ENCODE measurements around the gene DNASE1L1. TPM values are rescaled to one million over a fixed set of nuclear protein-coding genes. Genes with fewer than 3 reads are reported as not detected.

DNASE1L1 gene
- total RNA-seq, 1 donor from 2014 or later, result 14.5 TPM

DNA sequence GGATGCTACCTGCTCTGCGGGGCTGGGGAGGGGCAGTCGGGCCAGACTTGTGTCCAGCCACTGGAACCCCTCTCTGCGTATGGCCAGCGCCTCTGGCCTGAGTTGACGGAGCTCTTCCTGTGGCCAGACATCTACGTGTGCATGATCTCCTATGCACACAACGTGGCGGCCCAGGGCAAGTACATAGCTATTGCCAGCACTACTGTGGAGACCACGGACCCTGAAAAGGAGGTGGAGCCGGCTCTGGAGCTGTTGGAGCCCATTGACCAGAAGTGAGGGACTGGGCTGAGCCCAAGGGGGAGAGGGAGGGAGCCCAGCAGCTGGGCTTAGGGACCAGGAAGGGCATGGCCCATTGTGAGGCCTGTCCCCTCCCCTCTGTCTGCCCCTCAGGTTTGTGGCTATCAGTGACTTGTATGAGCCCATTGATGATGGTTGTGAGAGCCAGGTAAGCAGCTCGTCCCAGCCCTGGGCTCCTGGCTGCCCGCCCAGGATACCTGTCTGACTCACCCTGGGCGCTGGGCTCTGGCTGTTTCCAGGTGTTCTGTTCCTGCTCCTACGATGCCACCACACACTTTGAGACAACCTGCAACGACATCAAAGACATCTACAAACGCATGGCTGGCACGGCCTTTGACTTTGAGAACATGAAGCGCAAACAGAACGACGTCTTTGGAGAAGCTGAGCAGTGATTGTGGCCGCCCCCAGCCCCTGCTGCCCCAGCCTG lies 33.1 kb upstream of the DNASE1L1 start:
- no peaks in the 10 kb centered on the region for H3K4me1 Mint-ChIP-seq (ENCODE audit: low read depth)
- intact Hi-C loops (cut with micrococcal nuclease), result loop anchor here (2.0 kb wide), 1 partner anchor 49 kb away; the partner anchor contains the start of gene SLC10A3
- no peak for DNase-seq (ENCODE audit: low spot score)
- H3K27ac Mint-ChIP-seq, result no peak overlapping the region
- no peaks in the 10 kb centered on the region for H3K27me3 Mint-ChIP-seq (ENCODE audit: insufficient read depth)
- peaks cover 10% of the 10 kb centered on the region for H3K36me3 Mint-ChIP-seq (ENCODE audit: low read depth)
- H3K4me3 Mint-ChIP-seq, result no peak overlapping the region
- H3K9me3 Mint-ChIP-seq, result no peaks in the 10 kb centered on the region

GRCh38 chrX:154441564-154441963 lies 32.5 kb upstream of the DNASE1L1 start:
- intact Hi-C loops (cut with micrococcal nuclease), result no loop called here
- no peaks in the 10 kb centered on the region for H3K27me3 Mint-ChIP-seq (ENCODE audit: insufficient read depth)

DNA sequence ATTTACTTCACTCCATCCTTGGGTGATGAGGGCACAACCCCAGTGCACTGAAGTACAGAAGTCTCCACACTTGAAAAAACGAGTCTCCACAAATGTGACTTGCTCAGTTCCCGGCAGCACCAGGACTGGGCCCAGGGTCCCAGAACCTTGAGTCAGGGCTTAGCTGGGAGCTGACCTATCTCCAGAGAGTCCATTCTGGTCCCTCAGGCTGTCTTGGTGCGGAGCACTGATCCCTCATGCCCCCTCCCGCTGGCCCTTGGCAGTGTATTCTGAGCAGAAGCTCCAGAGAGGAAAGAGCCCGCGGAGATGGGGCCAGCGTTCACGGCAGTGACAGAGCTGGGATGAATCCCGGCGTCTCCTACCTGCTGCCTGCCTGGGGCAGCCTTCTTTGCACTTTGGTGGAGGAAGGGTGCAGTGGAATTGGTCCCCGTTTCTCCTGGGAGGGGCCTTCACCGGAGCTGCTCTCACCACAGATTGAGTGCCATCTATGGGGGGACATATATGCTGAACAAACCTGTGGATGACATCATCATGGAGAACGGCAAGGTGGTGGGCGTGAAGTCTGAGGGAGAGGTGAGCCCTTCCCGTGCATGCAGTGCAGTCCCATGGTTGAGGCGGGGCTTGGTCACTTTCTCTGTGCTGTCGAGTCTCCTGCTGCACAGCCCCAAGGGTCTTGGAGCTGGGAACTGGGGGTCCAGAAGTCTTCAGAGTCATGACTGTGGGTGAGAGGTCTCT lies 31.7 kb upstream of the DNASE1L1 start:
- no peak for DNase-seq (ENCODE audit: low spot score)
- Mint-ChIP-seq H3K27ac (no peak overlapping the region), H3K4me3 (no peak overlapping the region), H3K9me3 (no peaks in the 10 kb centered on the region), H3K36me3 (ENCODE audit: low read depth) (peaks cover 11% of the 10 kb centered on the region), H3K27me3 (ENCODE audit: insufficient read depth) (no peaks in the 10 kb centered on the region), H3K4me1 (ENCODE audit: low read depth) (peaks cover 6% of the 10 kb centered on the region)
- intact Hi-C loops (cut with micrococcal nuclease), result no loop called here

More at GRCh38 chrX:154441564-154441963, 32.5 kb upstream of the DNASE1L1 start:
- Mint-ChIP-seq H3K36me3 (ENCODE audit: low read depth) (peaks cover 7% of the 10 kb centered on the region), H3K9me3 (no peaks in the 10 kb centered on the region), H3K27ac (no peak overlapping the region), H3K4me3 (no peak overlapping the region), H3K4me1 (ENCODE audit: low read depth) (no peaks in the 10 kb centered on the region)
- DNase-seq (ENCODE audit: low spot score), result no peak

DNA sequence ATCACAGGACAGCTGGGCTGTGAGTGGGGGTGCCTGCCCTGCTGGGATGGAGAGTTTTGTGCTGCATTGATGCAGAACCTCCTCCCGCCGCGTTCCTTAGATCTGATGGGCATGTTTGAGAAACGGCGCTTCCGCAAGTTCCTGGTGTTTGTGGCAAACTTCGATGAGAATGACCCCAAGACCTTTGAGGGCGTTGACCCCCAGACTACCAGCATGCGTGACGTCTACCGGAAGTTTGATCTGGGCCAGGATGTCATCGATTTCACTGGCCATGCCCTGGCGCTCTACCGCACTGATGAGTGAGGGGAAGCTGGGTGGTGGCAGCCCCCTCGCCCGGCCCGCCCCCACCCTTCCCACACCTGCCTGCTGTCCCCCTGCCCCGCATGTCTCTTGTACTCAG lies 30.8 kb upstream of the DNASE1L1 start:
- H3K27me3 Mint-ChIP-seq (ENCODE audit: insufficient read depth), result no peaks in the 10 kb centered on the region
- H3K4me3 Mint-ChIP-seq, result no peak overlapping the region
- H3K27ac Mint-ChIP-seq, result no peak overlapping the region
- intact Hi-C loops (cut with micrococcal nuclease), result no loop called here
- H3K4me1 Mint-ChIP-seq (ENCODE audit: low read depth), result peaks cover 6% of the 10 kb centered on the region
- no peak for DNase-seq (ENCODE audit: low spot score)
- peaks cover 14% of the 10 kb centered on the region for H3K36me3 Mint-ChIP-seq (ENCODE audit: low read depth)
- H3K9me3 Mint-ChIP-seq, result no peaks in the 10 kb centered on the region

GRCh38 chrX:154437971-154438893 lies 29.2 kb upstream of the DNASE1L1 start:
- Mint-ChIP-seq H3K4me1 (ENCODE audit: low read depth) (peaks cover 6% of the 10 kb centered on the region), H3K36me3 (ENCODE audit: low read depth) (peaks cover 15% of the 10 kb centered on the region), H3K27me3 (ENCODE audit: insufficient read depth) (no peaks in the 10 kb centered on the region), H3K4me3 (peak overlapping the region; percentile 87), H3K27ac (peak overlapping the region; percentile 77), H3K9me3 (no peaks in the 10 kb centered on the region)
- no peak for DNase-seq (ENCODE audit: low spot score)
- intact Hi-C loops (cut with micrococcal nuclease), result loop anchor here (2.0 kb wide), 1 partner anchor 41 kb away; the partner anchor contains the start of gene LAGE3

DNA sequence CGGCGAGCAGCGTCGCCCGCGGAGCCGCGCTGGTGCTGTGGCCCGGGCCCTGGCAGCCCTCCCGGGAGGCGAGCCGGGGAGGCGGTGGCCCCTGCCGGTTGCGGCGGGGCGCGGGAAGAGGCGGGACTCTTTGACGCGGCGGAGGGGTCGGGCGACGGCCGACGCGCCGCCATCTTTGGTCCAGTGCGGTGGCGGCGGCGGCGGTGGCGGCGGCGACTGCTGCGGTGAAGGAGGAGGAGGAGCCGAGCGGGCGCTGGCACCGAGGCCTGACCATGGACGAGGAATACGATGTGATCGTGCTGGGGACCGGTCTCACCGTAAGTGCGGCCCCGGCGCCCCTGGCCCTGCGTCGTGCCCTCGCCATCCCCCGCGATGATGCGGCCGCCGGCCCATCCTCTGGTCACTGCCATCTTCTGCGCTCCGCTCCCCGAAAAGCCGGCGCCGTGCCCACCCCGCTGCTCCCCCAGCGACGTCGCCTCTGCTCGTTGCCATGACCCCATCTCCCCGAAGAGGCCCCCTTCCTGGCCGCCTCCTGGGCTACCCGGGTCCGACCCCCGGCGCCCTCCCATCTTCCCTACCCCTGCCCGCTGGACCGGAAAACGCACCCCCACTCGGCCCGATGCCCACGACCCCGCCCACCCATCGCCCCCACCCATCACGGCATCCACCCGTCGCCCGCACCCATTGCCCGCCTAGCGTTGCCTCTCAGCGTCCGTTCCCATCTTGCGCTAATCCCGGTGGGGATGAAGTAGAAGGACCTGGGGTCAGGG lies 28.1 kb upstream of the DNASE1L1 start, which contains the start of gene GDI1:
GDI1 (plus strand) TSS at position 172 of the 770 bp plus-strand sequence; CDS start at position 273, 101 bp downstream.
- Mint-ChIP-seq H3K4me1 (ENCODE audit: low read depth) (peaks cover 6% of the 10 kb centered on the region), H3K36me3 (ENCODE audit: low read depth) (peaks cover 19% of the 10 kb centered on the region), H3K27ac (peak within 1 kb of the TSS; percentile 77), H3K27me3 (ENCODE audit: insufficient read depth) (no peaks in the 10 kb centered on the region), H3K4me3 (peak within 1 kb of the TSS; percentile 87), H3K9me3 (no peaks in the 10 kb centered on the region)
- intact Hi-C loops (cut with micrococcal nuclease), result loop anchor here (2.0 kb wide), 1 partner anchor 42 kb away; the partner anchor contains the start of gene LAGE3
- DNase-seq (ENCODE audit: low spot score), result peak; percentile 48

- Mint-ChIP-seq H3K4me3 (peak overlapping the region; percentile 83), H3K27me3 (ENCODE audit: insufficient read depth) (no peaks in the 10 kb centered on the region), H3K27ac (peak overlapping the region; percentile 76), H3K4me1 (ENCODE audit: low read depth) (peaks cover 6% of the 10 kb centered on the region), H3K36me3 (ENCODE audit: low read depth) (peaks cover 22% of the 10 kb centered on the region), H3K9me3 (no peaks in the 10 kb centered on the region)
- peak; percentile 49 for DNase-seq (ENCODE audit: low spot score)
- intact Hi-C loops (cut with micrococcal nuclease), result loop anchor here (2.0 kb wide), 1 partner anchor 42 kb away; the partner anchor contains the start of gene LAGE3
Observed at GRCh38 chrX:154436374-154436982, 27.4 kb upstream of the DNASE1L1 start.

DNA sequence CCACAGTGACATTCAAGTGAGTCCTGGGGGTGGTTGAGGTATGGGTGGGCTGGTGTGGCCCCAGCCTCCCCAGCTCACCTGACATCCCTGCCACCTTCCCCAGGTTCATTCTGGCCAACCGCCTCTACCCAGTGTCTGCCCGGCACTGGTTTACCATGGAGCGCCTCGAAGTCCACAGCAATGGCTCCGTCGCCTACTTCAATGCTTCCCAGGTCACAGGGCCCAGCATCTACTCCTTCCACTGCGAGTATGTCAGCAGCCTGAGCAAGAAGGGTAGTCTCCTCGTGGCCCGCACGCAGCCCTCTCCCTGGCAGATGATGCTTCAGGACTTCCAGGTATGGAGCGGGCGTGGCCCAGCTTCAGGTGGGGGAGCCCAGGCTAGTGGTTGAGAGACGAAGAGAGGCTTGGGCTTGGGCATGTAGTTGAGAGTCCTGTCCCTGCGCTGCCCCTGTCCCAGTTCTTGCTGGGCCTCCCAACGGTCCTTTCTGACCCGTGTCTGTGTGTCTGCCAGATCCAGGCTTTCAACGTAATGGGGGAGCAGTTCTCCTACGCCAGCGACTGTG lies 26.2 kb upstream of the DNASE1L1 start:
- Mint-ChIP-seq H3K9me3 (no peaks in the 10 kb centered on the region), H3K27me3 (ENCODE audit: insufficient read depth) (no peaks in the 10 kb centered on the region), H3K4me1 (ENCODE audit: low read depth) (peaks cover 13% of the 10 kb centered on the region), H3K36me3 (ENCODE audit: low read depth) (peaks cover 25% of the 10 kb centered on the region), H3K27ac (peak overlapping the region; percentile 23), H3K4me3 (peak overlapping the region; percentile 7)
- intact Hi-C loops (cut with micrococcal nuclease), result no loop called here
- DNase-seq (ENCODE audit: low spot score), result no peak

- Mint-ChIP-seq H3K27ac (no peak overlapping the region), H3K4me3 (no peak overlapping the region), H3K36me3 (ENCODE audit: low read depth) (peaks cover 25% of the 10 kb centered on the region), H3K9me3 (no peaks in the 10 kb centered on the region), H3K27me3 (ENCODE audit: insufficient read depth) (no peaks in the 10 kb centered on the region), H3K4me1 (ENCODE audit: low read depth) (peaks cover 17% of the 10 kb centered on the region)
- intact Hi-C loops (cut with micrococcal nuclease), result no loop called here
- DNase-seq (ENCODE audit: low spot score), result no peak
Observed at GRCh38 chrX:154434394-154435168, 25.5 kb upstream of the DNASE1L1 start.

GRCh38 chrX:154433605-154434004 lies 24.6 kb upstream of the DNASE1L1 start:
- no peak overlapping the region for H3K27ac Mint-ChIP-seq
- no peak for DNase-seq (ENCODE audit: low spot score)
- intact Hi-C loops (cut with micrococcal nuclease), result no loop called here
- no peaks in the 10 kb centered on the region for H3K9me3 Mint-ChIP-seq
- no peak overlapping the region for H3K4me3 Mint-ChIP-seq
- H3K27me3 Mint-ChIP-seq (ENCODE audit: insufficient read depth), result no peaks in the 10 kb centered on the region
- H3K36me3 Mint-ChIP-seq (ENCODE audit: low read depth), result peaks cover 23% of the 10 kb centered on the region
- peaks cover 23% of the 10 kb centered on the region for H3K4me1 Mint-ChIP-seq (ENCODE audit: low read depth)

GRCh38 chrX:154432210-154432609 lies 23.2 kb upstream of the DNASE1L1 start:
- intact Hi-C loops (cut with micrococcal nuclease), result no loop called here
- Mint-ChIP-seq H3K9me3 (no peaks in the 10 kb centered on the region), H3K4me3 (no peak overlapping the region), H3K27me3 (ENCODE audit: insufficient read depth) (no peaks in the 10 kb centered on the region), H3K36me3 (ENCODE audit: low read depth) (peaks cover 21% of the 10 kb centered on the region), H3K27ac (no peak overlapping the region), H3K4me1 (ENCODE audit: low read depth) (peaks cover 28% of the 10 kb centered on the region)
- DNase-seq (ENCODE audit: low spot score), result no peak
